Inflammatory macrophage (primary cell): ENCODE measurements around the gene OSCP1.

Experiments
- DNase-seq, 2 donors: peaks; one replicate each; pipeline ENCODE4 v3.0.0-alpha.2; 2020 to 2022

The OSCP1 gene

GRCh38 chr1:36380782-36381181 is 69.5 kb downstream of the OSCP1 start:
- DNase-seq = no peak

- no peak for DNase-seq
Observed at GRCh38 chr1:36380143-36380619, 70.1 kb downstream of the OSCP1 start.

- DNase-seq = peak; percentile 24 to 29
Observed at GRCh38 chr1:36377791-36378492, 72.3 kb downstream of the OSCP1 start.

GRCh38 chr1:36372617-36373016 is 77.6 kb downstream of the OSCP1 start:
- no peak for DNase-seq

- peak; percentile 69 to 72 for DNase-seq
Observed at GRCh38 chr1:36369061-36369861, 81.0 kb downstream of the OSCP1 start.
